Activated B cell treated with CpG ODN at 0.5 μM for 24 hours (primary cell): ENCODE results near the gene POLR1B. TPM values are rescaled to one million over a fixed set of nuclear protein-coding genes. Genes with fewer than 3 reads are reported as not detected.
"Not testable (repeated sequence)": the region's sequence is repeated elsewhere in the genome, so short reads cannot be mapped to it uniquely, and the experiment has no call there.

ENCODE experiments used
- ATAC-seq: fragments of 200-7000 bp; cut with Tn5 transposase; one replicate; pipeline ENCODE4 v1.10.0; 2021; ENCODE audit warnings: low read depth, mild to moderate bottlenecking, moderate library complexity
- CTCF ChIA-PET: fragments of 350-600 bp; sonication (Branson Sonifier 250); formaldehyde crosslinking; loops from one replicate; lab custom pipeline; 2021; ENCODE audit warnings: antibody characterized with exemption; lab: Charles Lee
- POLR2A ChIA-PET: fragments of 350-600 bp; sonication (Branson Sonifier 250); formaldehyde crosslinking; loops from one replicate; lab custom pipeline; 2021; ENCODE audit warnings: antibody characterized with exemption; lab: Charles Lee
- DNase-seq: peaks from one replicate; pipeline ENCODE4 v3.0.0; 2022
- H3K27ac Mint-ChIP-seq: one replicate; pipeline ENCODE4 v1.8.0; 2020; ENCODE audit warnings: mixed read lengths
- H3K27me3 Mint-ChIP-seq: one replicate; pipeline ENCODE4 v1.8.0; 2021; ENCODE audit warnings: mixed read lengths
- H3K36me3 Mint-ChIP-seq: one replicate; pipeline ENCODE4 v1.8.0; 2021; ENCODE audit warnings: low read depth, mixed read lengths
- H3K4me1 Mint-ChIP-seq: one replicate; pipeline ENCODE4 v1.8.0; 2021; ENCODE audit warnings: mixed read lengths
- H3K4me3 Mint-ChIP-seq: one replicate; pipeline ENCODE4 v1.8.0; 2020; ENCODE audit warnings: mild to moderate bottlenecking, mixed read lengths
- H3K9me3 Mint-ChIP-seq: one replicate; pipeline ENCODE4 v1.8.0; 2020; ENCODE audit warnings: mixed read lengths
- intact Hi-C: fragments of 100-400 bp; cut with micrococcal nuclease; formaldehyde crosslinking; loops from one replicate; pipeline ENCODE4 v1.15.1; 2024
- total RNA-seq: library from RNA; stranded (reverse); gene quantifications from 2 replicates; pipeline ENCODE4 v1.2.3, GENCODE V29; 2022
- TF ChIP-seq, protein P1 (sequence below): fragments of 200-600 bp; IDR thresholded peaks from one replicate; pipeline ENCODE4 v1.8.0; 2022; ENCODE audit warnings: antibody characterized with exemption, mild to moderate bottlenecking

POLR1B gene
- total RNA-seq, 1 donor from 2014 or later, result 48.8 TPM

DNA sequence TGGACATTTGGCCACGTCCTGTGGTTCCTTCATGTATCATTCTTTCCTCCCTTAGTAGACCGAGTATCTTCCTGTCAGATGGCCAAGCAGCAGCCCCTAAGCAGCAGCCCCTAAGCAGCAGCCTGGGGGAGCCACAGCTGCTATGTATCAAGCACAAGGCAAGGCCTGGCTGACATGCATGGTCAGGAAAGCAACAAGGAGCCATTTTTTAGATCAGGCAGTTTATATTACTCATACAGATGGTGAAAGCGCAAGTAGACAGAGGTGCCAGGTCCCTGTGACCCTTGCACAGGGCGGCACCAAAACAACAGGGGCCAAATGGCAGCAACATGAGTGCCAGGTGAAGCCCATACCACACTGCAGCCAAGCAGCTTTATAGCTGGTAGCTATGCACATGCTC, 64.3 kb downstream of the POLR1B start:
- no peaks in the 10 kb centered on the region for H3K27me3 Mint-ChIP-seq
- TF ChIP-seq, protein P1, sequence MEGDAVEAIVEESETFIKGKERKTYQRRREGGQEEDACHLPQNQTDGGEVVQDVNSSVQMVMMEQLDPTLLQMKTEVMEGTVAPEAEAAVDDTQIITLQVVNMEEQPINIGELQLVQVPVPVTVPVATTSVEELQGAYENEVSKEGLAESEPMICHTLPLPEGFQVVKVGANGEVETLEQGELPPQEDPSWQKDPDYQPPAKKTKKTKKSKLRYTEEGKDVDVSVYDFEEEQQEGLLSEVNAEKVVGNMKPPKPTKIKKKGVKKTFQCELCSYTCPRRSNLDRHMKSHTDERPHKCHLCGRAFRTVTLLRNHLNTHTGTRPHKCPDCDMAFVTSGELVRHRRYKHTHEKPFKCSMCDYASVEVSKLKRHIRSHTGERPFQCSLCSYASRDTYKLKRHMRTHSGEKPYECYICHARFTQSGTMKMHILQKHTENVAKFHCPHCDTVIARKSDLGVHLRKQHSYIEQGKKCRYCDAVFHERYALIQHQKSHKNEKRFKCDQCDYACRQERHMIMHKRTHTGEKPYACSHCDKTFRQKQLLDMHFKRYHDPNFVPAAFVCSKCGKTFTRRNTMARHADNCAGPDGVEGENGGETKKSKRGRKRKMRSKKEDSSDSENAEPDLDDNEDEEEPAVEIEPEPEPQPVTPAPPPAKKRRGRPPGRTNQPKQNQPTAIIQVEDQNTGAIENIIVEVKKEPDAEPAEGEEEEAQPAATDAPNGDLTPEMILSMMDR, result no peak
- H3K9me3 Mint-ChIP-seq, result no peaks in the 10 kb centered on the region
- H3K4me3 Mint-ChIP-seq, result no peak overlapping the region
- DNase-seq (no peak), ATAC-seq (no peak)
- intact Hi-C loops, result no loop called here
- no peaks in the 10 kb centered on the region for H3K36me3 Mint-ChIP-seq
- H3K4me1 Mint-ChIP-seq, result no peaks in the 10 kb centered on the region
- ChIA-PET CTCF (no interaction called here), POLR2A (no interaction called here)
- no peak overlapping the region for H3K27ac Mint-ChIP-seq

DNA sequence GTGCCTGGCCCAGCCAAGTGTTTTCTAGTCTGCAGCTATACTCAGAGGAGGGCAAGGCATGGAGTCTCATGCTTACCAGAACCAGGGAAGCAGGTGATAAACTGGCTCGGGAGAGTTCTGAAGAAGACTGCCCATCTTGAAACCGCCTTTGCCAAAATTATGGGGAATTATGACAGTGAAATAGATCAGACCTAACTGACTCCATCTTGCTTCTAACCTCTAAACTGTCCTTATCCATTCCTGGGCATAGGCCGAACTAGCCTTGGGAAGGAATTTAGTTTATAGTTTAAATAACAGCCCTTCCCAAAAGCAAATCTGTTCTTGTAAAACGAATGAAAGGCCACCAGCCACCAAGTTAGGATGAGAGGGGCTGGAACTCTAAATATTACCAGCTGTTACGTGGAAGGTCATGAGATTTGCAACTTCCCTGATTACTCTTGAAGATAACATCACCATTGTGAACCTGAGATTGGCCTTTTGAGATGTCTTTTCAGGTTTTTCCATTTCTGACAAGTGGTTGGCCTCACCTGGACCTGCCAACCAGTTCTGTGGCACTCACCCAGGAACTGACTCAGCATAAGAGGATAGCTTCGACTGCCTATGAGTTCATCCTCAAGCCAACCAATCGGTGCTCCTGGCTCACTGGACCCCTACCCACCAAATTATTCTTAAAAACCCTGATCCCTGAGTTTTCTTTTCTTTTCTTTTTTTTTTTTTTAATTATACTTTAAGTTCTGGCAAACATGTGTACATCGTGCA, 65.6 kb downstream of the POLR1B start:
- H3K9me3 Mint-ChIP-seq, result no peaks in the 10 kb centered on the region
- DNase-seq (no peak), ATAC-seq (no peak)
- no peaks in the 10 kb centered on the region for H3K4me1 Mint-ChIP-seq
- H3K4me3 Mint-ChIP-seq, result no peak overlapping the region
- no peaks in the 10 kb centered on the region for H3K36me3 Mint-ChIP-seq
- intact Hi-C loops, result no loop called here
- ChIA-PET POLR2A (no interaction called here), CTCF (interaction anchor here (1.0 kb wide), 1 partner anchor 118 kb away, joined by 3 read pairs; no protein-coding TSS in a partner anchor)
- H3K27me3 Mint-ChIP-seq, result peaks cover under 1% of the 10 kb centered on the region
- H3K27ac Mint-ChIP-seq, result no peak overlapping the region
- TF ChIP-seq, protein P1, result no peak

DNA sequence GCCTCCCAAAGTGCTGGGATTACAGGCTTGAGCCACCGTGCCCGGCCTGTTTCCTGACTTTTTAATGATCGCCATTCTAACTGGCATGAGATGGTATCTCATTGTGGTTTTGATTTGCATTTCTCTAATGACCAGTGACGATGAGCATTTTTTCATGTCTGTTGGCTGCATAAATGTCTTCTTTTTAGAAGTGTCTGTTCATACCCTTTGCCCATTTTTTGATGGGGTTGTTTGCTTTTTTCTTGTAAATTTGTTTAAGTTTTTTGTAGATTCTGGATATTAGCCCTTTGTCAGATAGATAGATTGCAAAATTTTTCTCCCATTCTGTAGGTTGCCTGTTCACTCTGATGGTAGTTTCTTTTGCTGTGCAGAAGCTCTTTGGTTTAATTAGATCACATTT, 67.1 kb downstream of the POLR1B start:
- intact Hi-C loops, ATAC-seq, H3K36me3 Mint-ChIP-seq, POLR2A ChIA-PET, H3K27ac Mint-ChIP-seq, DNase-seq, H3K9me3 Mint-ChIP-seq, H3K27me3 Mint-ChIP-seq, H3K4me3 Mint-ChIP-seq, CTCF ChIA-PET, H3K4me1 Mint-ChIP-seq: not testable (repeated sequence)

DNA sequence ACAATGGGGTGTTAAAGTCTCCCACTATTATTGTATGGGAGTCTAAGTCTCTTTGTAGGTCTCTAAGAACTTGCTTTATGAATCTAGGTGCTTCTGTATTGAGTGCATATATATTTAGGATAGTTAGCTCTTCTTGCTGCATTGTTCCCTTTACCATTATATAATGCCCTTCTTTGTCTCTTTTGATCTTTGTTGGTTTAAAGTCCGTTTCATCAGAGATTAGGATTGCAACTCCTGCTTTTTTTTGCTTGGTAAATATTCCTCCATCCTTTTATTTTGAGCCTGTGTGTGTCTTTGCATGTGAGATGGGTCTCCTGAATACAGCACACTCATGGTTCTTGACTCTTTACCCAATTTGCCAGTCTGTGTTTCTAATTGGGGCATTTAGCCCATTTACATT, 70.0 kb downstream of the POLR1B start:
- H3K36me3 Mint-ChIP-seq, H3K27me3 Mint-ChIP-seq, H3K27ac Mint-ChIP-seq, POLR2A ChIA-PET, H3K4me1 Mint-ChIP-seq, H3K4me3 Mint-ChIP-seq, CTCF ChIA-PET, ATAC-seq, intact Hi-C loops, H3K9me3 Mint-ChIP-seq, DNase-seq: not testable (repeated sequence)

DNA sequence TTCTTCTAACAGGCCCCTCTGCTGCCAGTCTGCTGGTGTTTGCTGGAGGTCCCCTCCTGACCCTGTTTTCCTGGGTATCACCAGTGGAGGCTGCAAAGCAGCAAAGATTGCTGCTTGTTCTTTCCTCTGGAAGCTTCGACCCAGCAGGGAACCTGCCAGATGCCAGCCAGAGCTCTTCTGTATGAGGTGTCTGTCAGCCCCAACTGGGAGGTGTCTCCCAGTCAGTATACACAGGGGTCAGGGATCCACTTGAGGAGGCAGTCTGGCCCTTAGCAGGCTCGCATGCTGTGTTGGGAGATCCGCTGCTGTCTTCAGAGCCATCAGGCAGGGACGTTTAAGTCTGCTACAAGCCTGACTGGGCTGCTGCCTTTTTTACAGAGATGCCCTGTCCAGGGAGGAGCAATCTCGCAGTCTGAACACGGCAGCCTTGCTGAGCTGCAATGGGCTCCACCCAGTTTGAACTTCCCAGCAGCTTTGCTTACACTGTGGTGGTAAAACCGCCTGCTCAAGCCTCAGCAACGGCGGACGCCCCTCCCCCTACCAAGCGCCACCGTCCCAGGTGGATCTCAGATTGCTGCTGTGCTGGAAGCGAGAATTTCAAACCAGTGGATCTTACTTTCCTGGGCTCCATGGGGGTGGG, 72.1 kb downstream of the POLR1B start:
- Mint-ChIP-seq H3K27me3 (peaks cover 2% of the 10 kb centered on the region), H3K36me3 (no peaks in the 10 kb centered on the region), H3K4me1 (no peaks in the 10 kb centered on the region), H3K4me3 (no peak overlapping the region), H3K27ac (no peak overlapping the region), H3K9me3 (no peaks in the 10 kb centered on the region)
- ChIA-PET POLR2A (no interaction called here), CTCF (no interaction called here)
- intact Hi-C loops, result no loop called here
- TF ChIP-seq, protein P1, result no peak
- DNase-seq (no peak), ATAC-seq (no peak)

DNA sequence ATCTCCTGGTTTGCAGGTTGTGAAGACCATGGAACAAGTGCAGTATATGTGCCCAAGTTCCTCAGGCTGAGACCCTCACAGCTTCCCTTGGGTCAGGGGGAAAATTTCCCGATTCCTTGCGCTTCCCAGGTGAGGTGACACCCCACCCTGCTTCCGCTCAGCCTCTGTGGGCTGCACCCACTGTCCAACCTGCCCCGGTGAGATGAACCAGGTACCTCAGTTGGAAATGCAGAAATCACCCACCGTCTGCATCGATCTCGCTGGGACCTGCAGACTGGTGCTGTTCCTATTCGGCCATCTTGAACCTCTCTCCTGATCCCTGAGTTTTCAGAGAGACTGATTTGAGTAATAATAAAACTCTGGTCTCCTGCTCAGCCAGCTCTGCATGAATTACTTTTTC, 72.8 kb downstream of the POLR1B start:
- no peak for DNase-seq
- no peaks in the 10 kb centered on the region for H3K4me1 Mint-ChIP-seq
- H3K9me3 Mint-ChIP-seq, result no peaks in the 10 kb centered on the region
- TF ChIP-seq, protein P1, result no peak
- no peaks in the 10 kb centered on the region for H3K36me3 Mint-ChIP-seq
- ChIA-PET POLR2A (no interaction called here), CTCF (no interaction called here)
- H3K27ac Mint-ChIP-seq, result no peak overlapping the region
- no peak for ATAC-seq
- intact Hi-C loops, result no loop called here
- H3K27me3 Mint-ChIP-seq, result peaks cover 2% of the 10 kb centered on the region
- H3K4me3 Mint-ChIP-seq, result no peak overlapping the region

DNA sequence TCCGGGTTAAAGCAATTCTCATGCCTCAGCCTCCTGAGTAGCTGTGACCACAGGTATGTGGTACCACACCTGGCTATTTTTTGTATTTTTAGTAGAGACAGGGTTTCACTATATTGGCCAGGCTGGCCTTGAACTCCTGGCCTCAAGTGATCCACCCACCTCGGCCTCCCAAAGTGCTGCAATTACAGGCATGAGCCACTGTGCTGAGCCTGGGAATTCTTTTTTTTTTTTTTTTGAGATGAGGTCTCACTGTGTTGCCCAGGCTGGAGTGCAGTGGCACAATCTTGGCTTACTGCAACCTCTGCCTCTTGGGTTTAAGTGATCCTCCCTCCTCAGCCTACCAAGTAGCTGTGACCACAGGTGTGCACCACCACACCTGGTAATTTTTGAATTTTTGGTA, 73.5 kb downstream of the POLR1B start:
- H3K9me3 Mint-ChIP-seq, H3K27ac Mint-ChIP-seq, H3K4me1 Mint-ChIP-seq, H3K36me3 Mint-ChIP-seq, CTCF ChIA-PET, DNase-seq, H3K4me3 Mint-ChIP-seq, H3K27me3 Mint-ChIP-seq, intact Hi-C loops, ATAC-seq: not testable (repeated sequence)
- POLR2A ChIA-PET, result interaction anchor here (0.7 kb wide), 1 partner anchor 94 kb away, joined by 8 read pairs; no protein-coding TSS in a partner anchor
